HFFc6 (cell line): Measurements from ENCODE around the gene ADGRV1. TPM values are rescaled to one million over a fixed set of nuclear protein-coding genes. Genes with fewer than 3 reads are reported as not detected.
"Not testable (repeated sequence)": the region's sequence is repeated elsewhere in the genome, so short reads cannot be mapped to it uniquely, and the experiment has no call there.

Source experiments
- DNase-seq: peaks from one replicate; pipeline ENCODE4 v3.0.0-alpha.2; 2018
- H3K27ac Mint-ChIP-seq: 2 replicates; pipeline ENCODE4 v1.8.0; 2020; ENCODE audit warnings: mild to moderate bottlenecking, mixed read lengths
- H3K27me3 Mint-ChIP-seq: 2 replicates; pipeline ENCODE4 v1.8.0; 2021; ENCODE audit warnings: mild to moderate bottlenecking, moderate library complexity, mixed read lengths; ENCODE audit not compliant: insufficient read depth
- H3K36me3 Mint-ChIP-seq: 2 replicates; pipeline ENCODE4 v1.8.0; 2021; ENCODE audit warnings: low read depth, mixed read lengths
- H3K4me1 Mint-ChIP-seq: 2 replicates; pipeline ENCODE4 v1.8.0; 2020; ENCODE audit warnings: low read depth, mixed read lengths
- H3K4me3 Mint-ChIP-seq: 2 replicates; pipeline ENCODE4 v1.8.0; 2020; ENCODE audit warnings: mild to moderate bottlenecking, moderate library complexity, mixed read lengths
- H3K9me3 Mint-ChIP-seq: 2 replicates; pipeline ENCODE4 v1.8.0; 2020; ENCODE audit warnings: mild to moderate bottlenecking, mixed read lengths
- CTCF ChIP-seq: fragments of 200-600 bp; sonication (generic); IDR thresholded peaks from 2 replicates; pipeline ENCODE4 v1.5.0; 2021; ENCODE audit warnings: antibody characterized with exemption, mild to moderate bottlenecking
- total RNA-seq, 6 experiments: library from RNA; stranded (reverse); fragmentation: NEBNext Ultra II Directional; extraction: Animal tissue kit (Norgen Biotek cat#: 25700); gene quantifications; 2 replicates in 1 of 6; 3 replicates in 5 of 6; pipeline ENCODE4 v1.2.3, GENCODE V29; 2021

Gene ADGRV1
- total RNA-seq, 6 experiments from 2014 or later, result not detected

- no peaks in the 10 kb centered on the region for H3K9me3 Mint-ChIP-seq
- H3K4me1 Mint-ChIP-seq, result peaks cover 6% of the 10 kb centered on the region; the same call in 1 of the 2 replicates
- peaks cover 2% of the 10 kb centered on the region; the same call in 1 of the 2 replicates for H3K27me3 Mint-ChIP-seq
- no peaks in the 10 kb centered on the region for H3K36me3 Mint-ChIP-seq
- H3K4me3 Mint-ChIP-seq, result no peak overlapping the region
- H3K27ac Mint-ChIP-seq, result no peak overlapping the region
- TF ChIP-seq CTCF, result no peak
- no peak for DNase-seq
Observed at GRCh38 chr5:90959262-90959661, 400.7 kb downstream of the ADGRV1 start.

- H3K9me3 Mint-ChIP-seq, result no peaks in the 10 kb centered on the region
- no peaks in the 10 kb centered on the region for H3K36me3 Mint-ChIP-seq
- H3K4me3 Mint-ChIP-seq, result no peak overlapping the region
- no peak overlapping the region for H3K27ac Mint-ChIP-seq
- peaks cover 6% of the 10 kb centered on the region for H3K27me3 Mint-ChIP-seq
- TF ChIP-seq CTCF, result no peak
- H3K4me1 Mint-ChIP-seq, result no peaks in the 10 kb centered on the region
- DNase-seq, result no peak
Observed at GRCh38 chr5:90962481-90962880, 403.9 kb downstream of the ADGRV1 start.

- Mint-ChIP-seq H3K4me1 (no peaks in the 10 kb centered on the region), H3K9me3 (no peaks in the 10 kb centered on the region), H3K36me3 (no peaks in the 10 kb centered on the region), H3K27ac (no peak overlapping the region), H3K4me3 (no peak overlapping the region), H3K27me3 (peaks cover 5% of the 10 kb centered on the region)
- DNase-seq, result no peak
- TF ChIP-seq CTCF, result no peak
Observed at GRCh38 chr5:90965110-90965685, 406.6 kb downstream of the ADGRV1 start.

- peaks cover 5% of the 10 kb centered on the region for H3K9me3 Mint-ChIP-seq
- no peaks in the 10 kb centered on the region for H3K4me1 Mint-ChIP-seq
- no peak overlapping the region for H3K4me3 Mint-ChIP-seq
- H3K27ac Mint-ChIP-seq, result no peak overlapping the region
- no peak for DNase-seq
- peaks cover 7% of the 10 kb centered on the region for H3K27me3 Mint-ChIP-seq
- H3K36me3 Mint-ChIP-seq, result no peaks in the 10 kb centered on the region
- no peak for TF ChIP-seq CTCF
Observed at GRCh38 chr5:90967443-90967842, 408.8 kb downstream of the ADGRV1 start.

- H3K27ac Mint-ChIP-seq, result no peak overlapping the region
- no peak for DNase-seq
- peaks cover 5% of the 10 kb centered on the region for H3K9me3 Mint-ChIP-seq
- no peak for TF ChIP-seq CTCF
- no peaks in the 10 kb centered on the region for H3K4me1 Mint-ChIP-seq
- no peaks in the 10 kb centered on the region for H3K36me3 Mint-ChIP-seq
- peaks cover 9% of the 10 kb centered on the region for H3K27me3 Mint-ChIP-seq
- H3K4me3 Mint-ChIP-seq, result no peak overlapping the region
Observed at GRCh38 chr5:90967851-90968250, 409.3 kb downstream of the ADGRV1 start.

- no peaks in the 10 kb centered on the region for H3K4me1 Mint-ChIP-seq
- H3K4me3 Mint-ChIP-seq, result no peak overlapping the region
- DNase-seq, result no peak
- H3K9me3 Mint-ChIP-seq, result peaks cover 5% of the 10 kb centered on the region
- no peak overlapping the region for H3K27ac Mint-ChIP-seq
- H3K27me3 Mint-ChIP-seq, result peaks cover 10% of the 10 kb centered on the region
- TF ChIP-seq CTCF, result no peak
- no peaks in the 10 kb centered on the region for H3K36me3 Mint-ChIP-seq
Observed at GRCh38 chr5:90968319-90968718, 409.7 kb downstream of the ADGRV1 start.

GRCh38 chr5:90969945-90970344 is 411.3 kb downstream of the ADGRV1 start:
- not testable (repeated sequence) for H3K36me3 Mint-ChIP-seq, H3K27me3 Mint-ChIP-seq, H3K4me3 Mint-ChIP-seq, DNase-seq, H3K9me3 Mint-ChIP-seq, H3K4me1 Mint-ChIP-seq, H3K27ac Mint-ChIP-seq
